HepG2 (cell line): ENCODE data around the gene IRS1. TPM values are rescaled to one million over a fixed set of nuclear protein-coding genes. Genes with fewer than 3 reads are reported as not detected.

ENCODE experiments used
- ARNT2 ChIP-seq: sonication (generic); formaldehyde crosslinking; IDR thresholded peaks from 2 replicates; pipeline ENCODE4 v1.8.0; 2022; ENCODE audit warnings: mild to moderate bottlenecking, low read depth, missing genetic modification reagents, moderate library complexity
- CBFB ChIP-seq: sonication (generic); formaldehyde crosslinking; IDR thresholded peaks from 2 replicates; pipeline ENCODE4 v1.4.0; 2020; ENCODE audit warnings: missing genetic modification reagents
- CERS6 ChIP-seq: sonication (generic); formaldehyde crosslinking; IDR thresholded peaks from 2 replicates; pipeline ENCODE4 v1.5.0; 2020; ENCODE audit warnings: missing genetic modification reagents
- DDIT3 ChIP-seq: sonication (generic); formaldehyde crosslinking; IDR thresholded peaks from 2 replicates; pipeline ENCODE4 v1.4.0; 2020; ENCODE audit warnings: mild to moderate bottlenecking, missing genetic modification reagents
- GTF2F1 ChIP-seq: fragments of 150-350 bp; IDR thresholded peaks from 2 replicates; pipeline ENCODE4 v1.6.1; 2014; ENCODE audit warnings: low read length
- KAT8 ChIP-seq: IDR thresholded peaks from 2 replicates; pipeline ENCODE4 v1.6.1; 2016; ENCODE audit warnings: missing genetic modification reagents, missing compliant biosample characterization
- PATZ1 ChIP-seq: sonication (generic); formaldehyde crosslinking; IDR thresholded peaks from 2 replicates; pipeline ENCODE4 v1.4.0; 2020; ENCODE audit warnings: missing genetic modification reagents
- RBFOX2 ChIP-seq: fragments of 200-400 bp; formaldehyde crosslinking; IDR thresholded peaks from 2 replicates; pipeline ENCODE4 v1.6.1; 2017; ENCODE audit warnings: low read depth, mild to moderate bottlenecking, low read length
- RBM22 ChIP-seq: fragments of 200-400 bp; formaldehyde crosslinking; optimal IDR thresholded peaks from 2 replicates; pipeline ENCODE3; 2017; ENCODE audit warnings: mild to moderate bottlenecking, low read length, moderate library complexity
- RNF2 ChIP-seq: fragments of 450-650 bp; conservative IDR thresholded peaks from 2 replicates; pipeline ENCODE4 v1.6.1; 2016; ENCODE audit warnings: low read depth
- SMARCE1 ChIP-seq: fragments of 450-650 bp; IDR thresholded peaks from 2 replicates; pipeline ENCODE4 v1.6.1; 2017; ENCODE audit warnings: borderline replicate concordance
- TSC22D2 ChIP-seq: sonication (generic); formaldehyde crosslinking; IDR thresholded peaks from 2 replicates; pipeline ENCODE4 v1.5.1; 2020; ENCODE audit warnings: missing genetic modification reagents, mild to moderate bottlenecking, borderline replicate concordance
- ZBTB33 ChIP-seq: sonication (generic); formaldehyde crosslinking; IDR thresholded peaks from 2 replicates; pipeline ENCODE4 v1.4.0; 2020; ENCODE audit warnings: missing genetic modification reagents
- ZFP1 ChIP-seq: IDR thresholded peaks from 2 replicates; pipeline ENCODE4 v1.6.1; 2016
- ZNF232 ChIP-seq: sonication (generic); formaldehyde crosslinking; IDR thresholded peaks from 2 replicates; pipeline ENCODE4 v1.4.0; 2020; ENCODE audit warnings: missing genetic modification reagents, borderline replicate concordance
- ZNF441 ChIP-seq: sonication (generic); formaldehyde crosslinking; IDR thresholded peaks from 2 replicates; pipeline ENCODE4 v1.7.0; 2021; ENCODE audit warnings: missing genetic modification reagents, borderline replicate concordance
- ZNF496 ChIP-seq: sonication (generic); formaldehyde crosslinking; IDR thresholded peaks from 2 replicates; pipeline ENCODE4 v1.8.1; 2023; ENCODE audit warnings: mild to moderate bottlenecking, moderate library complexity, missing genetic modification reagents; ENCODE audit not compliant: insufficient replicate concordance
- ZNF513 ChIP-seq: sonication (generic); formaldehyde crosslinking; conservative IDR thresholded peaks from 2 replicates; pipeline ENCODE4 v1.5.0; 2020; ENCODE audit warnings: missing genetic modification reagents
- ZNF564 ChIP-seq: sonication (generic); formaldehyde crosslinking; IDR thresholded peaks from 2 replicates; pipeline ENCODE4 v1.8.1; 2023; ENCODE audit warnings: mild to moderate bottlenecking, missing genetic modification reagents
- ZNF629 ChIP-seq: sonication (generic); formaldehyde crosslinking; conservative IDR thresholded peaks from 2 replicates; pipeline ENCODE4 v1.5.0; 2020; ENCODE audit warnings: missing genetic modification reagents
- ZNF740 ChIP-seq: sonication (generic); formaldehyde crosslinking; IDR thresholded peaks from 2 replicates; pipeline ENCODE4 v1.4.0; 2020; ENCODE audit warnings: missing genetic modification reagents
- ZNF75D ChIP-seq: sonication (generic); formaldehyde crosslinking; IDR thresholded peaks from 2 replicates; pipeline ENCODE4 v1.8.1; 2023; ENCODE audit warnings: missing genetic modification reagents, mild to moderate bottlenecking, borderline replicate concordance
- polyA plus RNA-seq, 8 experiments: library from polyadenylated mRNA; depleted of rRNA in 3 of 8; stranded (reverse) in 7 of 8; unstranded in 1 of 8; fragments of >200 nt; fragmentation: Illumina TruSeq in 4 of 8; extraction: Trizol in 4 of 8; gene quantifications; 2 replicates each; pipeline versions ENCODE4 v1.2.1 to v1.2.3, GENCODE V29; 2011 to 2016; ENCODE audit warnings: low read depth in 4 of 8, missing spikeins in 1 of 8, mixed read lengths in 1 of 8; ENCODE audit not compliant: insufficient read depth in 1 of 8
- total RNA-seq, 5 experiments: library from RNA; depleted of rRNA; stranded (reverse); fragments of >200 nt; fragmentation: Illumina TruSeq; extraction: Trizol; gene quantifications; 2 replicates each; pipeline ENCODE4 v1.2.3, GENCODE V29; 2016; ENCODE audit warnings: low read depth in 1 of 5

Gene IRS1
- total and polyA plus RNA-seq, 2 of the 13 experiments (the other 11 are each of a cell fraction or from before 2014, with no cell fraction given) = 8.7 to 9.0 TPM

GRCh38 chr2:226733189-226733858 lies 66.3 kb downstream of the IRS1 start (continued):
- TF ChIP-seq CERS6 (CRISPR knock-in tag) = no peak
- TF ChIP-seq ZNF513 (CRISPR knock-in tag) = no peak
- no peak for TF ChIP-seq DDIT3 (CRISPR knock-in tag)
- no peak for TF ChIP-seq RBM22
- TF ChIP-seq GTF2F1 = no peak
- no peak for TF ChIP-seq ZNF740 (CRISPR knock-in tag)
- TF ChIP-seq KAT8 (CRISPR knock-in tag) = peak; percentile 49; the same call in 1 of the 2 replicates
- TF ChIP-seq ZNF496 = no peak
- no peak for TF ChIP-seq RNF2
- TF ChIP-seq ZNF75D = no peak
- no peak; the same call in 1 of the 2 replicates for TF ChIP-seq ZNF232 (CRISPR knock-in tag)
- no peak for TF ChIP-seq ZNF441
- peak; percentile 64; the same call in 1 of the 2 replicates for TF ChIP-seq CBFB (CRISPR knock-in tag)
- peak; percentile 48; the same call in 1 of the 2 replicates for TF ChIP-seq RBFOX2
- no peak for TF ChIP-seq TSC22D2
- no peak for TF ChIP-seq ZBTB33 (CRISPR knock-in tag)
- TF ChIP-seq ARNT2 (CRISPR knock-in tag) = peak; percentile 27; the same call in 1 of the 2 replicates
- TF ChIP-seq ZFP1 = peak; percentile 89
- no peak; the same call in 1 of the 2 replicates for TF ChIP-seq PATZ1 (CRISPR knock-in tag)
- TF ChIP-seq ZNF564 = peak; percentile 65; the same call in 1 of the 2 replicates
- TF ChIP-seq SMARCE1 = peak; percentile 90; the same call in 1 of the 2 replicates
- TF ChIP-seq ZNF629 = peak; percentile 58
